Loucy (cell line): ENCODE results near the gene TRIM58.

Experiments
- EZH2phosphoT487 ChIP-seq: fragments of 200-600 bp; IDR thresholded peaks from 2 replicates; pipeline ENCODE4 v1.6.1; 2018; ENCODE audit warnings: antibody characterized with exemption, mild to moderate bottlenecking, moderate library complexity, borderline replicate concordance
- TF ChIP-seq, protein P1 (sequence below): fragments of 200-600 bp; sonication (generic); conservative IDR thresholded peaks from 2 replicates; pipeline ENCODE4 v1.5.1; 2014; ENCODE audit warnings: mild to moderate bottlenecking, antibody characterized with exemption, low read length

- TF ChIP-seq, protein P1, sequence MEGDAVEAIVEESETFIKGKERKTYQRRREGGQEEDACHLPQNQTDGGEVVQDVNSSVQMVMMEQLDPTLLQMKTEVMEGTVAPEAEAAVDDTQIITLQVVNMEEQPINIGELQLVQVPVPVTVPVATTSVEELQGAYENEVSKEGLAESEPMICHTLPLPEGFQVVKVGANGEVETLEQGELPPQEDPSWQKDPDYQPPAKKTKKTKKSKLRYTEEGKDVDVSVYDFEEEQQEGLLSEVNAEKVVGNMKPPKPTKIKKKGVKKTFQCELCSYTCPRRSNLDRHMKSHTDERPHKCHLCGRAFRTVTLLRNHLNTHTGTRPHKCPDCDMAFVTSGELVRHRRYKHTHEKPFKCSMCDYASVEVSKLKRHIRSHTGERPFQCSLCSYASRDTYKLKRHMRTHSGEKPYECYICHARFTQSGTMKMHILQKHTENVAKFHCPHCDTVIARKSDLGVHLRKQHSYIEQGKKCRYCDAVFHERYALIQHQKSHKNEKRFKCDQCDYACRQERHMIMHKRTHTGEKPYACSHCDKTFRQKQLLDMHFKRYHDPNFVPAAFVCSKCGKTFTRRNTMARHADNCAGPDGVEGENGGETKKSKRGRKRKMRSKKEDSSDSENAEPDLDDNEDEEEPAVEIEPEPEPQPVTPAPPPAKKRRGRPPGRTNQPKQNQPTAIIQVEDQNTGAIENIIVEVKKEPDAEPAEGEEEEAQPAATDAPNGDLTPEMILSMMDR = no peak
- TF ChIP-seq EZH2phosphoT487 = no peak
Measured at GRCh38 chr1:247829656-247830055, 27.3 kb upstream of the TRIM58 start.
